Caco-2 (cell line): ENCODE results near the gene R3HDM2. TPM values are rescaled to one million over a fixed set of nuclear protein-coding genes. Genes with fewer than 3 reads are reported as not detected.

Experiments used
- BruUV-seq: library from RNA; stranded (reverse); fragments of 400-500 nt; replicated peaks from 2 replicates; lab custom pipeline; 2021; lab: Mats Ljungman, UMichigan
- CTCF ChIA-PET: fragments of 300-600 bp; sonication (Branson Sonifier 250); formaldehyde crosslinking; loops from one replicate; lab custom pipeline; 2022; ENCODE audit warnings: antibody characterized with exemption; lab: Charles Lee
- POLR2A ChIA-PET: fragments of 300-600 bp; sonication (Branson Sonifier 250); formaldehyde crosslinking; loops from one replicate; lab custom pipeline; 2022; ENCODE audit warnings: antibody characterized with exemption; lab: Charles Lee
- DNase-seq, 2 experiments: peaks; one replicate each; pipeline versions ENCODE4 v3.0.0 to v3.0.0-alpha.2; 2020 to 2022
- H3K27me3 ChIP-seq: replicated peaks from 2 replicates; pipeline ENCODE4 v1.6.0; 2011; ENCODE audit warnings: low read length; ENCODE audit not compliant: control insufficient read depth, insufficient read depth
- H3K36me3 ChIP-seq: 2 replicates; pipeline ENCODE4 v1.5.1; 2011; ENCODE audit warnings: low read length; ENCODE audit not compliant: control insufficient read depth, insufficient read depth
- H3K4me1 ChIP-seq: fragments of 250-450 bp; sonication (Bioruptor Pico); 2 replicates; pipeline ENCODE4 v1.5.1; 2020; ENCODE audit warnings: mild to moderate bottlenecking
- H3K4me3 ChIP-seq: 2 replicates; pipeline ENCODE4 v1.5.1; 2011; ENCODE audit warnings: low read depth, mild to moderate bottlenecking, control low read depth, low read length
- H3K9me3 ChIP-seq: fragments of 250-450 bp; sonication (Bioruptor Pico); 2 replicates; pipeline ENCODE4 v1.5.1; 2020; ENCODE audit warnings: mild to moderate bottlenecking, moderate library complexity
- H3K27ac Mint-ChIP-seq: one replicate; pipeline ENCODE4 v1.8.0; 2022; ENCODE audit warnings: mixed read lengths; ENCODE audit not compliant: unreplicated experiment
- H3K27me3 Mint-ChIP-seq: one replicate; pipeline ENCODE4 v1.8.0; 2022; ENCODE audit warnings: mixed read lengths; ENCODE audit not compliant: insufficient read depth, unreplicated experiment
- H3K36me3 Mint-ChIP-seq: one replicate; pipeline ENCODE4 v1.8.0; 2022; ENCODE audit warnings: mild to moderate bottlenecking, mixed read lengths; ENCODE audit not compliant: insufficient read depth, unreplicated experiment
- H3K4me1 Mint-ChIP-seq: one replicate; pipeline ENCODE4 v1.8.0; 2022; ENCODE audit warnings: low read depth, mixed read lengths; ENCODE audit not compliant: unreplicated experiment
- H3K4me3 Mint-ChIP-seq: one replicate; pipeline ENCODE4 v1.8.0; 2022; ENCODE audit warnings: mild to moderate bottlenecking, moderate library complexity, mixed read lengths; ENCODE audit not compliant: unreplicated experiment
- H3K9me3 Mint-ChIP-seq: one replicate; pipeline ENCODE4 v1.8.0; 2022; ENCODE audit warnings: mixed read lengths; ENCODE audit not compliant: unreplicated experiment
- intact Hi-C: fragments of 100-400 bp; cut with micrococcal nuclease; formaldehyde crosslinking; loops from one replicate; pipeline ENCODE4 v1.10.0; 2022; ENCODE audit not compliant: unreplicated experiment
- total RNA-seq: library from RNA; stranded (reverse); gene quantifications from 2 replicates; pipeline ENCODE4 v1.2.3, GENCODE V29; 2022
- TF ChIP-seq, protein P1 (sequence below), 2 experiments: fragments of 200-600 bp in 1 of 2; IDR thresholded peaks; 1 replicate in 1 of 2; 2 replicates in 1 of 2; pipeline versions ENCODE4 v1.5.1 to v1.8.0; 2011 to 2022; ENCODE audit warnings: antibody characterized with exemption in 1 of 2, control low read depth in 1 of 2, inconsistent platforms in 1 of 2, low read depth in 1 of 2, low read length in 1 of 2, mild to moderate bottlenecking in 1 of 2, moderate library complexity in 1 of 2; ENCODE audit not compliant: insufficient read depth in 1 of 2, severe bottlenecking in 1 of 2, unreplicated experiment in 1 of 2

The R3HDM2 gene
- total RNA-seq, 1 experiment from 2014 or later = 33.7 TPM

DNA sequence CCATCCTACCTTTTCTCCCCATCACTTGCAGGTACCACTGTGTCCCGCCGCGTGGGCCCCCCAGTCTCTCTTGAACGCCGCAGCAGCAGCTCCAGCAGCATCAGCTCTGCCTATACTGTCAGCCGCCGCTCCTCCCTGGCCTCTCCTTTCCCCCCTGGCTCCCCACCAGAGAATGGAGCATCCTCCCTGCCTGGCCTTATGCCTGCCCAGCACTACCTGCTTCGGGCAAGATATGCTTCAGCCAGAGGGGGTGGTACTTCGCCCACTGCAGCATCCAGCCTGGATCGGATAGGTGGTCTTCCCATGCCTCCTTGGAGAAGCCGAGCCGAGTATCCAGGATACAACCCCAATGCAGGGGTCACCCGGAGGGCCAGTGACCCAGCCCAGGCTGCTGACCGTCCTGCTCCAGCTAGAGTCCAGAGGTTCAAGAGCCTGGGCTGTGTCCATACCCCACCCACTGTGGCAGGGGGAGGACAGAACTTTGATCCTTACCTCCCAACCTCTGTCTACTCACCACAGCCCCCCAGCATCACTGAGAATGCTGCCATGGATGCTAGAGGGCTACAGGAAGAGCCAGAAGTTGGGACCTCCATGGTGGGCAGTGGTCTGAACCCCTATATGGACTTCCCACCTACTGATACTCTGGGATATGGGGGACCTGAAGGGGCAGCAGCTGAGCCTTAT lies 39.6 kb upstream of the R3HDM2 start:
- no peaks in the 10 kb centered on the region for H3K36me3 Mint-ChIP-seq
- no peaks in the 10 kb centered on the region for H3K9me3 Mint-ChIP-seq
- DNase-seq = no peak
- Histone ChIP-seq H3K4me3 (no peak overlapping the region), H3K4me1 (no peaks in the 10 kb centered on the region), H3K9me3 (no peaks in the 10 kb centered on the region), H3K36me3 (no peaks in the 10 kb centered on the region), H3K27me3 (no peaks in the 10 kb centered on the region; the same call in 1 of the 2 replicates)
- H3K4me3 Mint-ChIP-seq = no peak overlapping the region
- no TSS peak for BruUV-seq
- H3K27ac Mint-ChIP-seq = no peak overlapping the region
- TF ChIP-seq, protein P1, sequence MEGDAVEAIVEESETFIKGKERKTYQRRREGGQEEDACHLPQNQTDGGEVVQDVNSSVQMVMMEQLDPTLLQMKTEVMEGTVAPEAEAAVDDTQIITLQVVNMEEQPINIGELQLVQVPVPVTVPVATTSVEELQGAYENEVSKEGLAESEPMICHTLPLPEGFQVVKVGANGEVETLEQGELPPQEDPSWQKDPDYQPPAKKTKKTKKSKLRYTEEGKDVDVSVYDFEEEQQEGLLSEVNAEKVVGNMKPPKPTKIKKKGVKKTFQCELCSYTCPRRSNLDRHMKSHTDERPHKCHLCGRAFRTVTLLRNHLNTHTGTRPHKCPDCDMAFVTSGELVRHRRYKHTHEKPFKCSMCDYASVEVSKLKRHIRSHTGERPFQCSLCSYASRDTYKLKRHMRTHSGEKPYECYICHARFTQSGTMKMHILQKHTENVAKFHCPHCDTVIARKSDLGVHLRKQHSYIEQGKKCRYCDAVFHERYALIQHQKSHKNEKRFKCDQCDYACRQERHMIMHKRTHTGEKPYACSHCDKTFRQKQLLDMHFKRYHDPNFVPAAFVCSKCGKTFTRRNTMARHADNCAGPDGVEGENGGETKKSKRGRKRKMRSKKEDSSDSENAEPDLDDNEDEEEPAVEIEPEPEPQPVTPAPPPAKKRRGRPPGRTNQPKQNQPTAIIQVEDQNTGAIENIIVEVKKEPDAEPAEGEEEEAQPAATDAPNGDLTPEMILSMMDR (IDR thresholded peaks at IDR 0.05; ENCODE audit: insufficient read depth in 1 of 2, low read depth in 1 of 2, low read length in 1 of 2, severe bottlenecking in 1 of 2, unreplicated experiment in 1 of 2) = no peak
- CTCF ChIA-PET = interaction anchor here (0.6 to 1.4 kb wide), 2 partner anchors 12 to 15 kb away, joined by 3 read pairs; partner anchors contain the start of gene INHBE
- POLR2A ChIA-PET = no interaction called here
- H3K4me1 Mint-ChIP-seq = no peaks in the 10 kb centered on the region
- peaks cover 20% of the 10 kb centered on the region for H3K27me3 Mint-ChIP-seq
- intact Hi-C loops = no loop called here

DNA sequence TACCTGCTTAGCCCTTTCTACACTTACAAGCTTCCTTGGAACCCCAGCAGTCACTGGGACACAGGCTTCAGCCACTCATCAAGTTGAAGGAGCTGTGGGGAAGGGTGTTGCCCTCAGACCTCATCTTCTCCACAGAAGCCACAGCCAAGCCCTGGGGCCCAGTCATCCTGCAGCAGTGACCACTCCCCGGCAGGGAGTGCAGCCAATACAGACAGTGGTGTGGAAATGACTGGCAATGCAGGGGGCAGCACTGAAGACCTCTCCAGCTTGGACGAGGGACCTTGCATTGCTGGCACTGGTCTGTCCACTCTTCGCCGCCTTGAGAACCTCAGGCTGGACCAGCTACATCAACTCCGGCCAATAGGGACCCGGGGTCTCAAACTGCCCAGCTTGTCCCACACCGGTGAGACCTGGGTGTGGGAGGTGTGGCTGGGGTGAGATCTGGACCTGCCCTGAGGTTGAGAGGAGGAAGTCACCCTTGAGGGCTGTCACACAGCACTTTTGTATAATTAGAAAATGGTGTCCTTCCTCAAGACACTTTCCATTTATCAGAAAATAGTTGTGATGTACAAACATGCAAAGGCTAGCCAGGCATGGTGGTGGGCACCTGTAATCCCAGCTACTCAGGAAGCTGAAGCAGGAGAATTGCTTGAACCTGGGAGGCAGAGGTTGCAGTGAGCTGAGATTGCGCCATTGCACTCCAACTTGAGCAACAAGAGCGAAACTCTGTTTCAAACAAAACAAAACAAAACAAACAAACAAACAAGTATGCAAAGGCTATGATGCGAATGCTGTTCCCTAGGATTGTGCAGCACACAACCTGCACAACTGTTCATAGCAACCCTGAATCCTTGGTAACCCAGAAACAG lies 38.7 kb upstream of the R3HDM2 start:
- no peak for DNase-seq
- no peaks in the 10 kb centered on the region for H3K36me3 Mint-ChIP-seq
- no peaks in the 10 kb centered on the region for H3K9me3 Mint-ChIP-seq
- intact Hi-C loops = no loop called here
- TF ChIP-seq, protein P1 (IDR thresholded peaks at IDR 0.05; ENCODE audit: insufficient read depth in 1 of 2, low read depth in 1 of 2, low read length in 1 of 2, severe bottlenecking in 1 of 2, unreplicated experiment in 1 of 2) = no peak
- no peaks in the 10 kb centered on the region for H3K4me1 Mint-ChIP-seq
- CTCF ChIA-PET = interaction anchor here (1.4 kb wide), 1 partner anchor 11 kb away, joined by 3 read pairs; no protein-coding TSS in a partner anchor
- POLR2A ChIA-PET = no interaction called here
- H3K27ac Mint-ChIP-seq = no peak overlapping the region
- Histone ChIP-seq H3K27me3 (no peaks in the 10 kb centered on the region; the same call in 1 of the 2 replicates), H3K4me1 (no peaks in the 10 kb centered on the region), H3K36me3 (no peaks in the 10 kb centered on the region), H3K9me3 (no peaks in the 10 kb centered on the region), H3K4me3 (no peak overlapping the region)
- peaks cover 23% of the 10 kb centered on the region for H3K27me3 Mint-ChIP-seq
- no peak overlapping the region for H3K4me3 Mint-ChIP-seq
- no TSS peak for BruUV-seq

DNA sequence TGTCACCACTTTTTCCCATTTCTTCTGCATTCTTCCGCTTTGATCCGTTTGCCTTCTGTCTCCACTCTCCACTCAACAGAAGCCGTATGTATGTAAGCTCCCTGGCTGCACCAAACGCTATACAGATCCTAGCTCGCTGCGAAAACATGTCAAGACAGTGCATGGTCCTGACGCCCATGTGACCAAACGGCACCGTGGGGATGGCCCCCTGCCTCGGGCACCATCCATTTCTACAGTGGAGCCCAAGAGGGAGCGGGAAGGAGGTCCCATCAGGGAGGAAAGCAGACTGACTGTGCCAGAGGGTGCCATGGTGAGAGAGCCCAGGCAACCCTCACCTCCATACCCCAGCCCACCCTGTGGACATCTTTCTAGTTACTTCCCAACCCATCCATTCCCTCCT lies 37.1 kb upstream of the R3HDM2 start:
- Mint-ChIP-seq H3K9me3 (no peaks in the 10 kb centered on the region), H3K27ac (no peak overlapping the region), H3K4me3 (no peak overlapping the region), H3K27me3 (peaks cover 22% of the 10 kb centered on the region), H3K36me3 (no peaks in the 10 kb centered on the region), H3K4me1 (no peaks in the 10 kb centered on the region)
- ChIA-PET CTCF (interaction anchor here (0.6 kb wide), 1 partner anchor 10 kb away, joined by 3 read pairs; no protein-coding TSS in a partner anchor), POLR2A (no interaction called here)
- intact Hi-C loops = no loop called here
- no peak for DNase-seq
- no peaks in the 10 kb centered on the region for H3K9me3 ChIP-seq
- H3K4me3 ChIP-seq = no peak overlapping the region
- no peaks in the 10 kb centered on the region for H3K4me1 ChIP-seq
- TF ChIP-seq, protein P1 (IDR thresholded peaks at IDR 0.05; ENCODE audit: insufficient read depth in 1 of 2, low read depth in 1 of 2, low read length in 1 of 2, severe bottlenecking in 1 of 2, unreplicated experiment in 1 of 2) = no peak
- BruUV-seq = no TSS peak
- H3K36me3 ChIP-seq = no peaks in the 10 kb centered on the region
- no peaks in the 10 kb centered on the region; the same call in 1 of the 2 replicates for H3K27me3 ChIP-seq
